A549 (cell line): ENCODE data around the gene ATL1. TPM values are rescaled to one million over a fixed set of nuclear protein-coding genes. Genes with fewer than 3 reads are reported as not detected.

Experiments used
- ATAC-seq, 2 experiments: fragments of 200-7000 bp in 1 of 2; fragments of >200 bp in 1 of 2; cut with Nextera tagmentation in 1 of 2; cut with Tn5 transposase in 1 of 2; 3 replicates each; pipeline versions ENCODE4 v1.8.0 to v1.9.1; 2018 to 2020; ENCODE audit warnings: mild to moderate bottlenecking in 1 of 2, moderate library complexity in 1 of 2
- CTCF ChIA-PET: fragments of 300-600 bp; sonication (Branson Sonifier 250); formaldehyde crosslinking; extraction: SDS; loops from one replicate; lab custom pipeline; 2021; ENCODE audit warnings: antibody characterized with exemption, inconsistent platforms; lab: Yijun Ruan, JAX
- POLR2A ChIA-PET: fragments of 350-600 bp; formaldehyde crosslinking; extraction: SDS; loops from one replicate; lab custom pipeline; 2021; ENCODE audit warnings: antibody characterized with exemption, inconsistent platforms; lab: Yijun Ruan, JAX
- DNase-seq, 2 experiments: peaks; one replicate each; pipeline versions ENCODE4 v3.0.0 to v3.0.0-alpha.2; 2011 to 2016; ENCODE audit warnings: low read depth in 1 of 2, low spot score in 1 of 2
- FAIRE-seq: peaks from 2 replicates; lab custom pipeline; 2011; peaks lifted over from hg19 to GRCh38; lab: Jason Lieb, UNC
- H3K27ac ChIP-seq, 2 experiments: fragments of >200 bp; sonication (Bioruptor Twin); formaldehyde crosslinking; 3 replicates each; pipeline ENCODE4 v1.5.1; 2016 to 2017
- H3K4me1 ChIP-seq: fragments of >200 bp; sonication (Bioruptor Twin); formaldehyde crosslinking; 3 replicates; pipeline ENCODE4 v1.6.1; 2016
- H3K4me2 ChIP-seq: fragments of >200 bp; sonication (Bioruptor Twin); formaldehyde crosslinking; 3 replicates; pipeline ENCODE4 v1.6.1; 2016
- H3K4me3 ChIP-seq: fragments of >200 bp; sonication (Bioruptor Twin); formaldehyde crosslinking; 3 replicates; pipeline ENCODE4 v1.5.1; 2016
- H3K9me3 ChIP-seq: fragments of >200 bp; sonication (Bioruptor Twin); formaldehyde crosslinking; 3 replicates; pipeline ENCODE4 v1.6.1; 2016
- CBX2 ChIP-seq: fragments of 200-600 bp; sonication (generic); IDR thresholded peaks from 2 replicates; pipeline ENCODE4 v1.6.1; 2016; ENCODE audit warnings: low read depth, mild to moderate bottlenecking, borderline replicate concordance
- CBX8 ChIP-seq: fragments of 200-600 bp; sonication (generic); IDR thresholded peaks from 2 replicates; pipeline ENCODE4 v1.6.1; 2016
- EHF ChIP-seq: fragments of 250-450 bp; sonication (Bioruptor Pico); IDR thresholded peaks from 2 replicates; pipeline ENCODE4 v1.5.0; 2020; ENCODE audit warnings: mild to moderate bottlenecking
- EHMT2 ChIP-seq: fragments of 200-600 bp; sonication (generic); IDR thresholded peaks from 2 replicates; pipeline ENCODE4 v1.6.1; 2016; ENCODE audit warnings: antibody characterized with exemption, low read depth, mild to moderate bottlenecking, moderate library complexity
- EP300 ChIP-seq, 2 experiments: fragments of >200 bp; sonication (Bioruptor Twin); formaldehyde crosslinking; IDR thresholded peaks; 2 replicates in 1 of 2; 3 replicates in 1 of 2; pipeline ENCODE4 v1.6.1; 2016 to 2017
- FOSL2 ChIP-seq, 2 experiments: fragments of 450-650 bp in 1 of 2; fragments of >200 bp in 1 of 2; sonication (Bioruptor Twin) in 1 of 2; formaldehyde crosslinking; IDR thresholded peaks; 2 replicates each; pipeline versions ENCODE4 v1.5.0 to v1.6.1; 2016 to 2020; ENCODE audit warnings: mild to moderate bottlenecking in 1 of 2, moderate library complexity in 1 of 2
- HOXB13 ChIP-seq: fragments of 250-450 bp; sonication (Bioruptor Pico); IDR thresholded peaks from 2 replicates; pipeline ENCODE4 v1.5.0; 2020; ENCODE audit warnings: low read depth, mild to moderate bottlenecking, moderate library complexity
- HOXB5 ChIP-seq: fragments of 250-450 bp; sonication (Bioruptor Pico); IDR thresholded peaks from 2 replicates; pipeline ENCODE4 v1.5.0; 2020; ENCODE audit warnings: mild to moderate bottlenecking, moderate library complexity
- JUNB ChIP-seq: fragments of >200 bp; sonication (Bioruptor Twin); formaldehyde crosslinking; IDR thresholded peaks from 2 replicates; pipeline ENCODE4 v1.6.1; 2016
- KDM1A ChIP-seq: fragments of 200-600 bp; sonication (generic); IDR thresholded peaks from 2 replicates; pipeline ENCODE4 v1.6.1; 2016; ENCODE audit warnings: low read depth, mild to moderate bottlenecking
- MAFK ChIP-seq: fragments of 450-650 bp; IDR thresholded peaks from 2 replicates; pipeline ENCODE4 v1.6.1; 2014; ENCODE audit not compliant: partially characterized antibody
- MAZ ChIP-seq: fragments of 150-350 bp; IDR thresholded peaks from 2 replicates; pipeline ENCODE4 v1.6.1; 2014; ENCODE audit warnings: antibody characterized with exemption, low read depth, low read length, borderline replicate concordance
- NR3C1 ChIP-seq: fragments of >200 bp; sonication (Bioruptor Twin); formaldehyde crosslinking; IDR thresholded peaks from 3 replicates; pipeline ENCODE4 v1.6.1; 2017
- POLR2A ChIP-seq: IDR thresholded peaks from 2 replicates; pipeline ENCODE4 v1.6.1; 2012; ENCODE audit warnings: mild to moderate bottlenecking, low read length
- RAD21 ChIP-seq, 2 experiments: fragments of >200 bp in 1 of 2; sonication (Bioruptor Twin) in 1 of 2; formaldehyde crosslinking in 1 of 2; IDR thresholded peaks in 1 of 2; conservative IDR thresholded peaks in 1 of 2; 2 replicates in 1 of 2; 3 replicates in 1 of 2; pipeline ENCODE4 v1.6.1; 2012 to 2018; ENCODE audit warnings: inconsistent platforms in 1 of 2
- RCOR1 ChIP-seq: fragments of 150-350 bp; IDR thresholded peaks from 2 replicates; pipeline ENCODE4 v1.6.1; 2014; ENCODE audit warnings: antibody characterized with exemption, low read length, low read depth
- RFX5 ChIP-seq: fragments of 450-650 bp; IDR thresholded peaks from 2 replicates; pipeline ENCODE4 v1.7.1; 2014; ENCODE audit warnings: antibody characterized with exemption, mild to moderate bottlenecking, moderate library complexity
- RNF2 ChIP-seq: fragments of 200-600 bp; sonication (generic); IDR thresholded peaks from 2 replicates; pipeline ENCODE4 v1.6.1; 2016; ENCODE audit warnings: low read depth, mild to moderate bottlenecking, antibody characterized with exemption, moderate library complexity, borderline replicate concordance
- SMC3 ChIP-seq: fragments of >200 bp; sonication (Bioruptor Twin); formaldehyde crosslinking; IDR thresholded peaks from 3 replicates; pipeline ENCODE4 v1.6.1; 2018; ENCODE audit warnings: inconsistent platforms
- TFCP2L1 ChIP-seq: fragments of 250-450 bp; sonication (Bioruptor Pico); IDR thresholded peaks from 2 replicates; pipeline ENCODE4 v1.5.0; 2021; ENCODE audit warnings: mild to moderate bottlenecking
- TP53 ChIP-seq: fragments of 250-450 bp; sonication (Bioruptor Pico); IDR thresholded peaks from 2 replicates; pipeline ENCODE4 v1.5.0; 2021; ENCODE audit warnings: mild to moderate bottlenecking, moderate library complexity
- ZC3H11A ChIP-seq: fragments of 450-650 bp; IDR thresholded peaks from 2 replicates; pipeline ENCODE4 v1.6.1; 2014; ENCODE audit warnings: antibody characterized with exemption, mild to moderate bottlenecking
- ZNF302 ChIP-seq: fragments of 250-450 bp; sonication (Bioruptor Pico); IDR thresholded peaks from 2 replicates; pipeline ENCODE4 v1.9.0; 2021; ENCODE audit warnings: inconsistent platforms, mild to moderate bottlenecking, moderate library complexity
- WGBS: methylation state at CpG from one replicate; pipeline ENCODE4 v1.1.6; 2017; ENCODE audit errors: missing lambda C conversion rate; 5-methylcytosine and 5-hydroxymethylcytosine counted together
- polyA plus RNA-seq, 4 experiments: library from polyadenylated mRNA; depleted of rRNA in 3 of 4; stranded (reverse); fragments of >200 nt; fragmentation: RNase III in 1 of 4; extraction: RNeasy Plus Mini Kit Qiagen cat#74134 plus additional on column Dnase treatment in 1 of 4; gene quantifications; 2 replicates in 3 of 4; 3 replicates in 1 of 4; pipeline ENCODE4 v1.2.3, GENCODE V29; 2011 to 2017
- TF ChIP-seq, protein P1 (sequence below): fragments of 200-600 bp; sonication (generic); IDR thresholded peaks from 2 replicates; pipeline ENCODE4 v1.6.1; 2016; ENCODE audit warnings: antibody characterized with exemption, mild to moderate bottlenecking, moderate library complexity
- TF ChIP-seq, protein P2 (sequence below): fragments of 250-450 bp; sonication (Bioruptor Pico); IDR thresholded peaks from 2 replicates; pipeline ENCODE4 v1.5.0; 2021; ENCODE audit warnings: mild to moderate bottlenecking, moderate library complexity, borderline replicate concordance
- TF ChIP-seq, protein P3 (sequence below): IDR thresholded peaks from 2 replicates; pipeline ENCODE4 v1.6.1; 2012; ENCODE audit warnings: low read depth, borderline replicate concordance

ATL1 gene
- polyA plus RNA-seq, 2 of the 4 experiments (the other 2 are of a cell fraction): 4.7 to 5.1 TPM

DNA sequence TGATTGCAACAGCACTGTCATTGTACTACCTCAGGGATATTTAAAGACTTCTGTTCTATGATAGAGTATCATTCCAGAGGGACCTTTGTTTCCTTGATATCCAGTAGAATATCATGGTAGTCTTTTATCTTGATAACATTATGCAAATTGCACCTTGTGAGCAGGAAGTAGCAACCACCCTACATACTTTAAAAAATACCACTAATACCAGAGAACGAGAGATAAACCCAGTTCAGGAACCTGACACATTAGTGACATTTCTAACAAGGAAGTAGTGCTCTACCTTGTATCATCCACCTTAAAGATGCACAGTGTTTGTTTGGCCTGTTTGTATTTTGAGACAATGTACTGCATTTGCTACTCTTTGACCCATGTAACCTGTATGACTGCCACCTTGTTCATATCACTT is 18.8 kb upstream of the ATL1 start:
- FAIRE-seq (no peak), ATAC-seq (no peak), DNase-seq (no peak)
- H3K4me1 ChIP-seq: no peaks in the 10 kb centered on the region
- no peak overlapping the region for H3K4me3 ChIP-seq
- WGBS: 36% methylated on average over 1 of the region's 1 CpG
- no peak overlapping the region for H3K4me2 ChIP-seq
- no peaks in the 10 kb centered on the region for H3K9me3 ChIP-seq
- CTCF ChIA-PET: interaction anchor here (0.8 to 4.0 kb wide), 7 partner anchors 9 to 688 kb away, joined by 3 to 36 read pairs (median 3); partner anchors contain the start of gene MAP4K5
- no peak for TF ChIP-seq MAFK
- no peak for TF ChIP-seq HOXB13 (CRISPR knock-in tag)
- TF ChIP-seq, protein P1, sequence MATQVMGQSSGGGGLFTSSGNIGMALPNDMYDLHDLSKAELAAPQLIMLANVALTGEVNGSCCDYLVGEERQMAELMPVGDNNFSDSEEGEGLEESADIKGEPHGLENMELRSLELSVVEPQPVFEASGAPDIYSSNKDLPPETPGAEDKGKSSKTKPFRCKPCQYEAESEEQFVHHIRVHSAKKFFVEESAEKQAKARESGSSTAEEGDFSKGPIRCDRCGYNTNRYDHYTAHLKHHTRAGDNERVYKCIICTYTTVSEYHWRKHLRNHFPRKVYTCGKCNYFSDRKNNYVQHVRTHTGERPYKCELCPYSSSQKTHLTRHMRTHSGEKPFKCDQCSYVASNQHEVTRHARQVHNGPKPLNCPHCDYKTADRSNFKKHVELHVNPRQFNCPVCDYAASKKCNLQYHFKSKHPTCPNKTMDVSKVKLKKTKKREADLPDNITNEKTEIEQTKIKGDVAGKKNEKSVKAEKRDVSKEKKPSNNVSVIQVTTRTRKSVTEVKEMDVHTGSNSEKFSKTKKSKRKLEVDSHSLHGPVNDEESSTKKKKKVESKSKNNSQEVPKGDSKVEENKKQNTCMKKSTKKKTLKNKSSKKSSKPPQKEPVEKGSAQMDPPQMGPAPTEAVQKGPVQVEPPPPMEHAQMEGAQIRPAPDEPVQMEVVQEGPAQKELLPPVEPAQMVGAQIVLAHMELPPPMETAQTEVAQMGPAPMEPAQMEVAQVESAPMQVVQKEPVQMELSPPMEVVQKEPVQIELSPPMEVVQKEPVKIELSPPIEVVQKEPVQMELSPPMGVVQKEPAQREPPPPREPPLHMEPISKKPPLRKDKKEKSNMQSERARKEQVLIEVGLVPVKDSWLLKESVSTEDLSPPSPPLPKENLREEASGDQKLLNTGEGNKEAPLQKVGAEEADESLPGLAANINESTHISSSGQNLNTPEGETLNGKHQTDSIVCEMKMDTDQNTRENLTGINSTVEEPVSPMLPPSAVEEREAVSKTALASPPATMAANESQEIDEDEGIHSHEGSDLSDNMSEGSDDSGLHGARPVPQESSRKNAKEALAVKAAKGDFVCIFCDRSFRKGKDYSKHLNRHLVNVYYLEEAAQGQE: no peak
- TF ChIP-seq, protein P2, sequence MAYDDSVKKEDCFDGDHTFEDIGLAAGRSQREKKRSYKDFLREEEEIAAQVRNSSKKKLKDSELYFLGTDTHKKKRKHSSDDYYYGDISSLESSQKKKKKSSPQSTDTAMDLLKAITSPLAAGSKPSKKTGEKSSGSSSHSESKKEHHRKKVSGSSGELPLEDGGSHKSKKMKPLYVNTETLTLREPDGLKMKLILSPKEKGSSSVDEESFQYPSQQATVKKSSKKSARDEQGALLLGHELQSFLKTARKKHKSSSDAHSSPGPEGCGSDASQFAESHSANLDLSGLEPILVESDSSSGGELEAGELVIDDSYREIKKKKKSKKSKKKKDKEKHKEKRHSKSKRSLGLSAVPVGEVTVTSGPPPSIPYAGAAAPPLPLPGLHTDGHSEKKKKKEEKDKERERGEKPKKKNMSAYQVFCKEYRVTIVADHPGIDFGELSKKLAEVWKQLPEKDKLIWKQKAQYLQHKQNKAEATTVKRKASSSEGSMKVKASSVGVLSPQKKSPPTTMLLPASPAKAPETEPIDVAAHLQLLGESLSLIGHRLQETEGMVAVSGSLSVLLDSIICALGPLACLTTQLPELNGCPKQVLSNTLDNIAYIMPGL (CRISPR knock-in tag): no peak
- TF ChIP-seq KDM1A: no peak
- no peak for TF ChIP-seq MAZ
- TF ChIP-seq POLR2A: no peak
- TF ChIP-seq CBX2: no peak
- TF ChIP-seq NR3C1: no peak
- TF ChIP-seq ZNF302 (CRISPR knock-in tag): no peak
- TF ChIP-seq HOXB5 (CRISPR knock-in tag): no peak
- TF ChIP-seq EP300 (IDR thresholded peaks at IDR 0.05): no peak
- no peak for TF ChIP-seq RFX5
- TF ChIP-seq, protein P3, sequence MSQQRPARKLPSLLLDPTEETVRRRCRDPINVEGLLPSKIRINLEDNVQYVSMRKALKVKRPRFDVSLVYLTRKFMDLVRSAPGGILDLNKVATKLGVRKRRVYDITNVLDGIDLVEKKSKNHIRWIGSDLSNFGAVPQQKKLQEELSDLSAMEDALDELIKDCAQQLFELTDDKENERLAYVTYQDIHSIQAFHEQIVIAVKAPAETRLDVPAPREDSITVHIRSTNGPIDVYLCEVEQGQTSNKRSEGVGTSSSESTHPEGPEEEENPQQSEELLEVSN: no peak
- TF ChIP-seq FOSL2 (IDR thresholded peaks at IDR 0.05): no peak
- no peak for TF ChIP-seq FOSL2 (CRISPR knock-in tag; IDR thresholded peaks at IDR 0.05)
- no peak for TF ChIP-seq EHF (CRISPR knock-in tag)
- TF ChIP-seq, all 56 proteins: peak for 0
- POLR2A ChIA-PET: interaction anchor here (0.6 kb wide), 1 partner anchor 165 kb away, joined by 13 read pairs; no protein-coding TSS in a partner anchor
- H3K27ac ChIP-seq: no peak overlapping the region

DNA sequence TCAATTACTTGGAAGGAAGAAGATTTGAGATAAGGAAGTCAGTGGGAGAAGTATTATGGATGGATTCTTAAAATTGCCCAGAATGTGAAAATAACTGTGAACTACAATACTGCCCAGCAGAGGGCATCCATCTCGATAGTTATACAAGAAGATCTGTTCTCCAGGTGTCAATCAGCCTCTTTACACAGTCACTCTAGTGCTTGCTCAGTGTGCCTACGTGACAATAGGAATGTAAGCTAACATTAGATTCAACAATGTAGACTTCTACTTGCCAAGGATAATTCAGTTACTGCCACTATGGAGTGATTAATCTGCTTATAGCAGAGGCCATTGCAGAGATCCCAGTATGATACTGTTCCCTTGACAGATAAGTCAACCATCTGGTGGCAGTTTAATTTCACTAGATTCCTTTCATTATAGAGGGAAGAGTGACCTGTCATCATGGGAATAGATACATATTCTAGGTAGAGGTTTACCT is 17.0 kb upstream of the ATL1 start:
- FAIRE-seq: no peak
- H3K4me3 ChIP-seq: no peak overlapping the region
- WGBS: 2% methylated on average over 2 of the region's 2 CpGs
- ATAC-seq: peak; percentile 52 to 82; a peak in 4 of 6 replicates
- H3K27ac ChIP-seq: no peak overlapping the region
- H3K9me3 ChIP-seq: no peaks in the 10 kb centered on the region
- H3K4me2 ChIP-seq: no peak overlapping the region
- peak; percentile 33 to 59 for DNase-seq
- CTCF ChIA-PET: interaction anchor here (0.6 to 2.5 kb wide), 34 partner anchors 11 to 340 kb away, joined by 3 to 30 read pairs (median 4); partner anchors contain the start of genes ATL1 and MAP4K5
- POLR2A ChIA-PET: no interaction called here
- H3K4me1 ChIP-seq: no peaks in the 10 kb centered on the region
- TF ChIP-seq JUNB: no peak
- no peak for TF ChIP-seq EHMT2
- no peak for TF ChIP-seq TFCP2L1 (CRISPR knock-in tag)
- peak; percentile 71 for TF ChIP-seq SMC3
- no peak for TF ChIP-seq ZC3H11A
- TF ChIP-seq EHF (CRISPR knock-in tag): no peak
- TF ChIP-seq CBX8: no peak
- no peak for TF ChIP-seq RNF2
- TF ChIP-seq RAD21 (conservative IDR thresholded peaks at IDR 0.05 in 1 of 2, IDR thresholded peaks at IDR 0.05 in 1 of 2): peak; percentile 48 to 49
- no peak for TF ChIP-seq TP53 (CRISPR knock-in tag)
- TF ChIP-seq ZNF302 (CRISPR knock-in tag): no peak
- TF ChIP-seq, protein P3: no peak
- no peak for TF ChIP-seq RCOR1
- TF ChIP-seq, protein P2 (CRISPR knock-in tag): no peak
